Measurements from ENCODE around the gene CLTCL1.

- TF ChIP-seq TOE1 (IDR thresholded peaks at IDR 0.05; ENCODE audit: borderline replicate concordance) (no peak), TOE1 (CRISPR knock-in tag; IDR thresholded peaks at IDR 0.05; ENCODE audit: borderline replicate concordance, low read depth) (no peak), ZZZ3 (IDR thresholded peaks at IDR 0.05) (no peak), POLR2AphosphoS5 (IDR thresholded peaks at IDR 0.05; ENCODE audit: control insufficient read depth, insufficient read depth, low read depth, low read length) (no peak), ZNF280B (CRISPR knock-in tag; IDR thresholded peaks at IDR 0.05) (no peak)
These were observed 108.3 kb downstream of the CLTCL1 start for GRCh38 chr22:19183216-19183615.
